NCI-H460 (cell line): ENCODE results near the gene ZSCAN5C. TPM values are rescaled to one million over a fixed set of nuclear protein-coding genes. Genes with fewer than 3 reads are reported as not detected.

ENCODE experiments used
- total RNA-seq: library from RNA; depleted of rRNA; stranded (reverse); fragments of >200 nt; shearing (Covaris generic); gene quantifications from 2 replicates; pipeline ENCODE4 v1.2.3, GENCODE V29; 2014; rRNA removed

ZSCAN5C gene
- total RNA-seq, 1 experiment from 2014 or later = not detected

Other genes with a start within 250 kb of the ZSCAN5C start
- gene NLRP5, start 215.5 kb upstream of the ZSCAN5C start, total RNA-seq = not detected in 2 replicates
- gene ZNF787, start 81.0 kb upstream of the ZSCAN5C start, total RNA-seq = 26.8 and 32.8 TPM in 2 replicates
- gene ZNF444, start 61.0 kb upstream of the ZSCAN5C start, total RNA-seq = 9.0 and 10.7 TPM in 2 replicates
- gene GALP, start 26.3 kb upstream of the ZSCAN5C start, total RNA-seq = 0.22 TPM in 1 of 2 replicates, not detected in the other
- gene ZSCAN5B, start 4.5 kb upstream of the ZSCAN5C start, total RNA-seq = not detected in 2 replicates
- not detected in 2 replicates for gene EDDM13, start 70.5 kb downstream of the ZSCAN5C start, total RNA-seq
- 5.5 and 6.5 TPM in 2 replicates for gene ZSCAN5A, start 112.6 kb downstream of the ZSCAN5C start, total RNA-seq
- gene ZNF582, start 191.3 kb downstream of the ZSCAN5C start, total RNA-seq = 0.49 and 0.94 TPM in 2 replicates
- gene ZNF583, start 202.1 kb downstream of the ZSCAN5C start, total RNA-seq = 4.6 and 6.4 TPM in 2 replicates